Renal cortex interstitium (tissue), 15 donors: ENCODE data around the gene CRYZL1. TPM values are rescaled to one million over a fixed set of nuclear protein-coding genes. Genes with fewer than 3 reads are reported as not detected.
A peak's percentile ranks its signal among the peaks of the same experiment; 100 is the strongest.
"Not testable (repeated sequence)": the region's sequence is repeated elsewhere in the genome, so short reads cannot be mapped to it uniquely, and the experiment has no call there.

Source experiments
- DNase-seq, 11 donors: peaks; one replicate each; pipeline ENCODE4 v3.0.0-alpha.2; 2013; ENCODE audit warnings: low read depth in 9 of 11, low spot score in 4 of 11; ENCODE audit errors: extremely low read depth in 1 of 11
- long read RNA-seq, 16 experiments: transcript quantifications; one replicate each; lab custom pipeline, GENCODE V29; 2026
- polyA plus RNA-seq, 3 donors: library from polyadenylated mRNA; unstranded; fragments of 120-200 nt; gene quantifications; one replicate each; pipeline ENCODE4 v1.2.1, GENCODE V29; 2013; ENCODE audit not compliant: insufficient read length in 3 of 3

Gene CRYZL1
- 10 to 100 TPM; 59.2 to 74.0 (median 71.2) TPM for polyA plus RNA-seq
- long read RNA-seq, donor 1, transcript CRYZL1-203 (13 exons, 1,482 nt): major isoform, 6 of 11 reads
- long read RNA-seq, donor 1, partial matches to known transcripts: 0 of 11 reads
- long read RNA-seq, donor 1, other reads (novel, unspliced or antisense): 0 of 11 reads
- long read RNA-seq, donor 2, transcript CRYZL1-203 (13 exons, 1,482 nt): major isoform, 8 of 10 reads
- long read RNA-seq, donor 2, partial matches to known transcripts: 0 of 10 reads
- long read RNA-seq, donor 2, other reads (novel, unspliced or antisense): 0 of 10 reads
- long read RNA-seq, donor 3, transcript CRYZL1-203 (13 exons, 1,482 nt): major isoform, 10 of 42 reads
- long read RNA-seq, donor 3, partial matches to known transcripts: 24 of 42 reads
- long read RNA-seq, donor 3, other reads (novel, unspliced or antisense): 0 of 42 reads
- long read RNA-seq, donor 4, transcript CRYZL1-203 (13 exons, 1,482 nt): major isoform, 12 of 32 reads
- long read RNA-seq, donor 4, transcript CRYZL1-219 (2 exons, 1,018 nt): minor isoform, 7 of 32 reads
- long read RNA-seq, donor 4, partial matches to known transcripts: 5 of 32 reads
- long read RNA-seq, donor 4, other reads (novel, unspliced or antisense): 5 of 32 reads
- long read RNA-seq, donor 5, transcript CRYZL1-219 (2 exons, 1,018 nt): minor isoform, 9 of 59 reads
- long read RNA-seq, donor 5, transcript CRYZL1-203 (13 exons, 1,482 nt): major isoform, 18 of 59 reads
- long read RNA-seq, donor 5, partial matches to known transcripts: 13 of 59 reads
- long read RNA-seq, donor 5, other reads (novel, unspliced or antisense): 9 of 59 reads
- long read RNA-seq, donor 6, transcript CRYZL1-219 (2 exons, 1,018 nt): major isoform, 10 of 17 reads
- long read RNA-seq, donor 6, partial matches to known transcripts: 0 of 17 reads
- long read RNA-seq, donor 6, other reads (novel, unspliced or antisense): 0 of 17 reads
- long read RNA-seq, donor 7, transcript CRYZL1-203 (13 exons, 1,482 nt): major isoform, 8 of 30 reads
- long read RNA-seq, donor 7, partial matches to known transcripts: 18 of 30 reads
- long read RNA-seq, donor 7, other reads (novel, unspliced or antisense): 0 of 30 reads
- long read RNA-seq, donor 8, transcript CRYZL1-219 (2 exons, 1,018 nt): minor isoform, 9 of 43 reads
- long read RNA-seq, donor 8, transcript CRYZL1-203 (13 exons, 1,482 nt): major isoform, 12 of 43 reads
- long read RNA-seq, donor 8, transcript CRYZL1-209 (12 exons, 2,558 nt): minor isoform, 5 of 43 reads
- long read RNA-seq, donor 8, partial matches to known transcripts: 14 of 43 reads
- long read RNA-seq, donor 8, other reads (novel, unspliced or antisense): 0 of 43 reads
- long read RNA-seq, donor 9, transcript CRYZL1-203 (13 exons, 1,482 nt): major isoform, 12 of 24 reads
- long read RNA-seq, donor 9, partial matches to known transcripts: 11 of 24 reads
- long read RNA-seq, donor 9, other reads (novel, unspliced or antisense): 0 of 24 reads
- long read RNA-seq, donor 10, transcript CRYZL1-203 (13 exons, 1,482 nt): major isoform, 9 of 19 reads
- long read RNA-seq, donor 10, partial matches to known transcripts: 5 of 19 reads
- long read RNA-seq, donor 10, other reads (novel, unspliced or antisense): 0 of 19 reads
- long read RNA-seq, donor 11, transcript CRYZL1-203 (13 exons, 1,482 nt): major isoform, 8 of 20 reads
- long read RNA-seq, donor 11, partial matches to known transcripts: 7 of 20 reads
- long read RNA-seq, donor 11, other reads (novel, unspliced or antisense): 0 of 20 reads
- long read RNA-seq, donor 12, partial matches to known transcripts: 0 of 3 reads
- long read RNA-seq, donor 12, other reads (novel, unspliced or antisense): 0 of 3 reads
- long read RNA-seq, donor 13, transcript CRYZL1-203 (13 exons, 1,482 nt): major isoform, 16 of 32 reads
- long read RNA-seq, donor 13, partial matches to known transcripts: 8 of 32 reads
- long read RNA-seq, donor 13, other reads (novel, unspliced or antisense): 0 of 32 reads
- long read RNA-seq, donor 14, transcript CRYZL1-203 (13 exons, 1,482 nt): major isoform, 6 of 10 reads
- long read RNA-seq, donor 14, partial matches to known transcripts: 0 of 10 reads
- long read RNA-seq, donor 14, other reads (novel, unspliced or antisense): 0 of 10 reads
- long read RNA-seq, donor 15, transcript CRYZL1-203 (13 exons, 1,482 nt): major isoform, 7 of 13 reads
- long read RNA-seq, donor 15, partial matches to known transcripts: 0 of 13 reads
- long read RNA-seq, donor 15, other reads (novel, unspliced or antisense): 0 of 13 reads
- long read RNA-seq, donor 16, transcript CRYZL1-203 (13 exons, 1,482 nt): major isoform, 25 of 70 reads
- long read RNA-seq, donor 16, transcript CRYZL1-219 (2 exons, 1,018 nt): minor isoform, 21 of 70 reads
- long read RNA-seq, donor 16, partial matches to known transcripts: 21 of 70 reads
- long read RNA-seq, donor 16, other reads (novel, unspliced or antisense): 0 of 70 reads

DNA sequence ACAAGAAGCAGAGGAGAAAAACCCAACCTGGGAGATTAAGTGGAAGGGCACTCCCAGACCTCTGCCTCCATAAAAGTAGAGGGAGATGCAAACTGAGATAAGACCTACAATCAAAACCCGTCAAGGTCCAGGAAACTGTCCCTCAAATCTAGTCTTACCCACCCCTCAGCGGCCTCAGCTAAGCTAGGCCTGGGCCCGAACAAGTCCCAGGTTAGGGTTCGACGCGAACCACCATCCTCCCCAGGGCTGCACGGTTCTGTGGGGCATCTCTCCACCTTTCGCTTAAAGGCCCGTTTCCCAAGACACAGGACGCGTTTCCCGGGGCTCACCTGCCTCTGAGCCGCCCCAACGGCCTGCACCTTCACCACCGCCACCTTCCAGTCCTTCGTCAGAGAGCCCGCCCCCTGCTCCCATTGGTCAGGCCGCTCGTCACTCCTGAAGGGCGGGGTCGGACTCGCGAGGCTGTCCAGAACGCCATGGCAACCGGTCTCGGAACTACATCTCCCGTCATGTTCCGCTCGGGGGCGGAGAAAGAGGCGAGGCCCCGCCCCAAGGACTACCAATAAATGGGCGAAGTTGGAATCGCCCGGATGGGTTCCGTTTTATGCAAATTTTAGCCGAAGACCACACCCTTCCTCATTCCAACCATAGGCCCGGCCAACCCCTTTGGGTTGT, at the start of gene CRYZL1:
TSS of gene CRYZL1 (minus strand) at position 390 of the 675 bp plus-strand sequence. CDS start 10,190 bp downstream, outside the sequence.
- peak; percentile 96 to 100 (median 99) for DNase-seq

DNA sequence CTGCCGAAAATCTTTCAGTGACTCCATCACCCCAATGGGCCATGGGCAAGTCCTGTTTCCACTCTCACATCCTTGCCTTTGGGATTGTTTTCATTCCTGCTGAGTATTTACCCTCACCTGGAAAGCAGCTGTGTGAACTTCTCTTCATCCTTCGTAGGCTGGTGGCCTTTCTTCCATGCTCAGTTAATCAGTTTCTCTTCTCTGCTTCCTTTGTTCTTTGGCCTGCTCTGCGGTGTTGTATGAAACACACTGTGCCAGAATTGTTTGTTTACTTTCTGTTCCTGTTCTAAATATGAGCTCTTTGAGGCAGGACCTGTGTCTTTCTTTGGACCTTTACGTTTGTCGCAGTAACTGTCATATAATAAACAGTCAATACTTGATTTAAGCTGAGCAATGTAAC, 49.3 kb upstream of the CRYZL1 start:
- no peak for DNase-seq

DNA sequence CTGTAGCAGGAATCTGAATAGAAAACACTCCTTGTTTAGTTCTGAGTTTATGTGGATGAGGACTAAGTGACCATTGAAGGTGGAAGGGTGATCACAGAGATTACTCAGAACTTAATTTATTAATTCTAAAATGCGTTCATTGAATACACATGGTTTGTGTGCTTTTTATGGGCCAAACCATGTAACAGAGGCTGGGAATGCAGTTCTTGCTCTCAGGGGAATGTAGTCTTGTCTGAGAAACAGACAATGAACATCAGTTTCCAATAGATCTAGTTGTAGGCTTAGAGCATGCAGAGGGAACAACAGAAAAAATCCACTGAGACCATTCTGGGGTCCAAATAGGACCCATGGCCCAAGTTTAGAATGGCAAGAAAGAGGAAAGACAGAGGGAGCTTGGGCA, 46.8 kb upstream of the CRYZL1 start:
- DNase-seq: no peak

DNA sequence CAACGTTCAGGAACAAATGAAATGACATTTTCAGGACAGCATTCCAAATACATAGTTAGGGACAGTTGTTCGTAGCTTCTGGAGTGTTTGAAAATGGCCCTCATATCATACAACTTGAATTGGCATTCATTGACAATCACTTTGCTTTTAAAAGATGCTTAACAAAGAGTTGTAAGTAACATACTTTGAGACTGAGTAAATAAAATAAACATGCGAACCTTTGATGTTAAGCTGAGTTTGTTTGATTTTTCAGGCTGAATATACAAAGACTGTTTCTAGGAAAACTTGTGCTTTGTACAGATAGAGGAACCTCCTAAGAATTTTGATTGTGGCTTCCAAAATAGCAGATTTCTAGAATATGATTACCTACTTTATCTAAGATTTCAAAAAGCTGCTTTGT, 46.1 kb upstream of the CRYZL1 start:
- no peak for DNase-seq

DNA sequence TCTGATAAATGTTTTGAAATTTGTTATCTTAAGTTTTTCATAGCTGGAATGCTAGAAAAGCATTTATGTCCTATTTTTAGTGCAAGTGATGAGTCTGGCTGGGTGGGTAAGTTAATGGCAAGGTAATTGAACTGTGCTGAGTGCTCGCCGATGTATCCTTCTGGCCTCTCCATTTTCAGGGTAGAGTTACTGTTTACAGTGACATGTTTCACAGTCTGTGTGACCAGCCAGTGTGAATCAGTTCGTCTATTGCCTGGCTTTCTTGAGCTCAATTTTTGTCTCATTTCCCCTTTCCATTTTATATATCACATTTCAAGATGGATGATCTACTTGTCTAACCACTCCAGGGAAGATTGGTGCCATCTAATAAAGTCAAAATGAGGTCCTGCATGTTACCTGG, 44.8 kb upstream of the CRYZL1 start:
- DNase-seq: no peak

DNA sequence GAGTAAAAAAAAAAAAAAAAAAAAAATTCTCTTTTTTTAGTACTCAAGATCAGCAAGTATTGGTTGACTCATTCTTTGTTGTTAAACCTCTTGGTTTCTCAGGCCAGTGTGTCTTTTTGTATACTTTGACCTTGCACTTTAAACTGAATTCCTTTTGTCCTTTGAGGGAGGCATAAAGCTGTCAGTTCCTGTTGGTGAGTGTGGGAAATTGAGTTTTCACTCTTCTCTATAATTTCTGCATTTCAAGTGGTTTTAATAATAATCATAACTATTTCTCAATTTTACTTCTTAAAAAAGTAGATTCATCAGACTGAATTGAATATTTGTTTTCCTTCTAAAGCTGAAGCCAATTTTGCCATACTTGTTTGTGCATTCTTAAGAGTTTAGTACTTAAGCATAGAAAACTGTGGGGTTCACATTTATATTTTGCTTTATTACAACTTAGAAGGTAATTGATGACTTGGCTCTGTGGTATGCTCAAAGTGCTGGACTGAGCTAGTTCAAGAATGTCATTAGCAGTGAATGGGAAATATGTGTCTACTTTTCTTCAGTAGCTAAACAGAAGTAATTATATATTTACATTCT, 44.2 kb upstream of the CRYZL1 start:
- no peak for DNase-seq

DNA sequence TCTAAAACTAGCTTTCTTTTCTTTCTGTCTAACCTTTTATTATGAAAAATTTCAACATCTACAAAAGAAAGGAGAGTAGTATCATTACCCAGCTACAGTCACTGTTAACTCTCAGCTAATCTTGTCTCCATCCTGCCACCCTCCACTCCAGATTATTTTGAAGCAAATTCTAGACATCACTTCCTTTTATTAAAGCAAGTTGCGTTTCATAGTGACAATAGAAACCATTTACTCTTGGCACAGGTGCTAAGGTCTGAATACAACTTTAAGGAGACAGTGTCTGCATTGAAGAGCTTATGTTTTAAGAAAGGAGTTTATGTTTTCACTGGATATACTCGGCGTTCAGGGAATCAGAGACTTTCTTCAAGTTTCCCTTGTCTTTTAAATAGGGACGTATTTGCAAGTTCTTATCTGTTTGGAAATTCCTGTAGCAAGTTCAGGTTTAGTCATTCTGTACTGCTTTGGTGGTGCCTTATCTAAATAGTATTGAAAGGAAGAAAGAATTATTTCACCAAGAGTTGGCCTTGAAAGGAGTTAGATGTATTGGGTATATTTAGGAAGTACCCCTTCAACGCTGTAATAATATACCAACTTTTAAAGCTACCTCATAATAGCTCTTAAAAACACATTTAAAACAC, 43.5 kb upstream of the CRYZL1 start:
- no peak for DNase-seq

DNA sequence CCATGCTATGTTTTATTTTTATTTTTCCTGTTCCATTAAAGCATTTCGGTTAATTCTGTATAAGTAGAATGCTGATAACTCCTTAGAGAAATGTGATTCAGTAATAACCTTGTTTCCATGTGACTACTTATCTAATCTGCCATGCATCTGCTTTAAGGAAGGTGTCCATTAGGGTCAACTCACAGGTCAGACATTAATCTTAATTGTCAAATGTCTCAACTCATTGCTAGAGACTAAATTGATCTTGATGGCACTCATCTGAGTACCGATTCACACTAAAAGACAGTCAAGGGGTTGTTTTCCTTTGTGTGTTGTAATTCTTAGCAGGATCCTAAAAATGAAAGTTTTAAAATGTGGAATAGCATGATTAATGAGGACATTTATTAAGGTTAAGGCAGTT, 42.5 kb upstream of the CRYZL1 start:
- no peak for DNase-seq

DNA sequence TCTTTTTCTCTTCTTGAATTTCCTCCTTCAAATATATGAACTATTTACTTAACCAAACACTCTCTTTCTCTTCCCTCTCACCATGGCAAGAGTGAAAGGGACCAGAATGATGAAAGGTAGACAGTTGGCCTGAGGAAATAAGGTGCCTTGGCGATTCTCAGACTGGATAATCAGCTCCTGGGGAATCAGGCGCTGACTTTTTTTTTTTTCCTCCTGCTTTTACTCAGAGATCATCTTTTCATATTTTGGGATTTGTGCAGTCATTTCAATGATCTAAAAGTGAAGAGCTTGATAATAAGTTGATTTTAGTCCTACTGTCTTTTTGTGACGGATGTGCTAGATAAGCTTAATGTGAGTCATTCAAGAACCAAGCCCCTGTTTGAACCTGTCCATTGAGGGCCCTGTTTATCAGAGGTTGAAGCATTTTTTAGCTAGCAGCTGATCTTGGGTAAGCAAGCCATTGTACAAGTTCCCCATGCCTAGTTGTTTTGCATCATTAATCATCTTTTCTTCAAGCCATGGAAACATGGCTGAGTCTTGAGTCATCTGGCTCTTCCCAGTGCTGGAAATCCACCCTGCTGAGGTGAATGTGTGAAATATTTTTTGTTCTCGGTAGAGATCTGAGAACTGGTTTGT, 41.6 kb upstream of the CRYZL1 start:
- DNase-seq: no peak

DNA sequence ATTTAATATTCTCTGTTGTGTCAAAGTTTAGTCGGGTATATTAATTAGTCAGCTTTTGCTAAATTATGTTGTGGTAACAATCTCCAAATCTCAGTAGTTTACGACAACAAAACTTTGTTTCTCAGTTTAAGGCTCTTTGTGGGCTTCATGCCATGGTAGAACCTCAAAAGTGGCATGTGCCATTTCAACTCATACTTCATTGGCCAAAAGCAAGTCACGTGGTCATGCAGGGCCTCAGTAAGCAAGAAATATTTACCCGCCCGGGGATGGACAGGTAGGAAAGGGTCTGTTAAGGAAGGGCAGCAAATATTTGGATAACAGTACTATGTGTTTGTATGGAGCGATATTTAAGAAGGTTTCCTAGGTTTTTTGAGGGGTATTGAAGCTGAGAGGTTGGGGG, 39.3 kb upstream of the CRYZL1 start:
- no peak for DNase-seq

DNA sequence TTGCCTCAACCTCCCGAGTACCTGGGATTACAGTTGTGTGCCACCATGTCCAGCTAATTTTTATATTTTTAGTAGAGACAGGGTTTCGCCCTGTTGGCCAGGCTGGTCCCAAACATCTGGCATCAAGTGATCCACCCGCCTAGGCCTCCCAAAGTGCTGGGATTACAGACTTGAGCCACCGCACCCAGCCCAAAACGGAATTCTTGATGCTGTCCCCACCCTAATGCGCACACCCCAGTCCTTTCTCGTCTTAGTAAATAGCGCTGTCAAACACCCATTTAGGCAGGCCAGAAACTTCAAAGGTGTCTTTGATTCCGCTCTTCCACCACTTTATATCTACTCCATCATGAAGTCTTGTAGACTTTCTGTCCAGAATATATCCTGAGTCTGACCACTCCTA, 35.9 kb upstream of the CRYZL1 start:
- no peak for DNase-seq

DNA sequence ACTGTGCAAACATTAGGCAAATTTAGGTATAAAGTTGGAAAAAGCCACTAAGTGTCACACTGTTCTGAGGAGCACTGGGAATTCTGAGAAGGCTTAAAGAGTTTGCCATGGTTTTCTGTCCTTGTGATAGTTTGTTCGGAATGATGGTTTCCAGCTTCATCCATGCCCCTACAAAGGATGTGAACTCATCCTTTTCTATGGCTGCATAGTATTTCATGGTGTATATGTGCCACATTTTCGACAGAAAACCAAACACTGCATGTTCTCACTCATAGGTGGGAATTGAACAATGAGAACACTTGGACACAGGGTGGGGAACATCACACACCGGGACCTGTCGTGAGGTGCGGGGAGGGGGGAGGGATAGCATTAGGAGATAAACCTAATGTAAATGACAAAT, 35.1 kb upstream of the CRYZL1 start:
- not testable (repeated sequence) for DNase-seq

DNA sequence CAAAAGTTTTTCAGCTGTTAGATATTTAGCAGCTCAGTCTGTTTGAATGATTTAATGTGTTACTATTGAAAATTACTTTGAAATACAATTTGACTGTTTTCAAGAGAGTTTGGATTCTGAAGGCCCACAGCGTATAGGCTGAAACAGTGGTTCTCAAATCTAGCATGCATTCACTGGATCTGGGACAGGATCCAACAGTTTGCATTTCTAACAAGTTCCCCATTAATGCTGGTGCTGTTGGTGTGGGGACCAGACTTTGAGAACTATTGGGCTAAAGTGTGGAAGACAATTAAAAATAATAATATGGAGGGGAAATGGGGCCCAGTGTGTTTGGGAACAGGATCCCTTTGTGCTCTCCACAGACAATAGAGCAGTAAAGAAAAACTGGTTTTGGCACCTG, 32.7 kb upstream of the CRYZL1 start:
- no peak for DNase-seq

DNA sequence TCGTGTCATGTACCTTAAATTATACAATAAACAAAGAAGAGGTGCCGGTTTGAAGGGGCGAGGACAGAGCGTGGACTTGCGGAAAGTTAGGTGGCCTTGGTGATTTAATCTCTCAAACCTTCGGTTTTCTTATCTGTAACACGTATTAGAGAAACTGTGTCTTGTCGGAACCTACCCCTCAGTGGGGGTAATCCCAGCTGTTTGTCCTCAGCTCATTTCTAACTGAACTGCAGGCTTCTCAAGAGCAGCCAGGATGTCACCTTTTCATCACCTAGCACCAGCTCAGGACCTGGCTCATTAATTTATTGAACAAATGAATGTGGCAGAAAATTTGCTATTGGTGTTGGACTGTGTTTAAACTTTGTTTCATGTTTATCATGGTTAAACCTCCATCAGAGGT, 31.9 kb upstream of the CRYZL1 start:
- DNase-seq: no peak
